GM12874 (cell line): ENCODE data around the gene STEEP1.

Experiments
- TF ChIP-seq, protein P1 (sequence below): IDR thresholded peaks from 2 replicates; pipeline ENCODE4 v1.5.1; 2011; ENCODE audit warnings: low read depth, mild to moderate bottlenecking, control low read depth, low read length, moderate library complexity; ENCODE audit not compliant: insufficient read depth

STEEP1 gene

DNA sequence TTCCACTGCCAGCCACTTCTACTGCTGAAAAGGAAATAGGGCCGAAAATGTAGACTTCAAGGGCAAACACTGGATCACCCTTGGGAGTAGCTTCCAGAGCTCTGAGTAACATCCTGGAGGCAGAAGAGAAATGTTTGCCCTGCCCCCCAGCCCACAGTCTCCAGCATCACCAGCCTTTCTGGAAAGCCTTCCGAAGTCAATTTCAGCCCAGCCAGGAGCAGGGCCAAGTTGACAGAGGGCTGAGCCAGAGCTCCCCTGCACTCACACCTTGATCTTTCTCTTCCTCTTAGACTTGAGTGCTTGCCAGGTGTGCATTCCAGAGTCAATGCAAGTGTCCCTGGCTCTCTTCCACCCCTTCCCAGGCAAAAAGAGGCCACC is 61.7 kb downstream of the STEEP1 start:
- TF ChIP-seq, protein P1, sequence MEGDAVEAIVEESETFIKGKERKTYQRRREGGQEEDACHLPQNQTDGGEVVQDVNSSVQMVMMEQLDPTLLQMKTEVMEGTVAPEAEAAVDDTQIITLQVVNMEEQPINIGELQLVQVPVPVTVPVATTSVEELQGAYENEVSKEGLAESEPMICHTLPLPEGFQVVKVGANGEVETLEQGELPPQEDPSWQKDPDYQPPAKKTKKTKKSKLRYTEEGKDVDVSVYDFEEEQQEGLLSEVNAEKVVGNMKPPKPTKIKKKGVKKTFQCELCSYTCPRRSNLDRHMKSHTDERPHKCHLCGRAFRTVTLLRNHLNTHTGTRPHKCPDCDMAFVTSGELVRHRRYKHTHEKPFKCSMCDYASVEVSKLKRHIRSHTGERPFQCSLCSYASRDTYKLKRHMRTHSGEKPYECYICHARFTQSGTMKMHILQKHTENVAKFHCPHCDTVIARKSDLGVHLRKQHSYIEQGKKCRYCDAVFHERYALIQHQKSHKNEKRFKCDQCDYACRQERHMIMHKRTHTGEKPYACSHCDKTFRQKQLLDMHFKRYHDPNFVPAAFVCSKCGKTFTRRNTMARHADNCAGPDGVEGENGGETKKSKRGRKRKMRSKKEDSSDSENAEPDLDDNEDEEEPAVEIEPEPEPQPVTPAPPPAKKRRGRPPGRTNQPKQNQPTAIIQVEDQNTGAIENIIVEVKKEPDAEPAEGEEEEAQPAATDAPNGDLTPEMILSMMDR, result no peak

DNA sequence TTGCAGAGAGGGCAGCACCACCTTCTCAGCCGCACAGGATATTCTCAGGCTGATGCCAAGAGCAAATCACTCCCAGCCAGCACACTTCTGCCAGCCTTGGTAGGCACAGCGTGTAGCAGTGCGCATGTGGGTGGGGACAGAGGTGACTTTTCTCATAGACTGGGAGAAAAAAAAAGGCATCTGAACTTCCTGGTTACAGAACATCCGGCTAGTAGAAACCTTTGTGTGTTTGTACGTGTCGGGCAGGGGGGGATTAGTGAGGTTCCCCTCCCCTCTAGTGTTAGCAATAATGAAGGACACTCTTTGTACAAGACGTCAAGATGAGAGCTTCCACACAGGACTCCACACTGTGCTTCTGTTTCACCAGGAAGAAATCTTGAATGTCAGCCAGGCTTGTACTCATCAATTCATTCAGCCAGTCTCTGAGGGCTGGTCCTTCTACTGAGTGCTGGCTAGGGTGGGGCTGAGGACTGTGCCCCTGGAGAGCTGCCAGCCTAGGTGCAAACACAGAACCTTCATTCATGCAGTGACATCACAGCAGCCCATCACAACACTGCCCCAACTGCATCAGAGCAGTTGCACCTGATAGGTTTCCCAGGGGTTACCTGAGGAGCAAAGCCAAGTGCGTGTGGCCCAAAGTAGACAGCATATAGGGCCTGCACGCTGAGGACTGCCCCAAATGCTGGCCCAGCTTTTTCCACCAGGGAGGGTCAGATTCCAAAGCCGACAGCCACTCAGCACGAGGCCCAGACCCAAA is 62.3 kb downstream of the STEEP1 start:
- TF ChIP-seq, protein P1, result no peak

DNA sequence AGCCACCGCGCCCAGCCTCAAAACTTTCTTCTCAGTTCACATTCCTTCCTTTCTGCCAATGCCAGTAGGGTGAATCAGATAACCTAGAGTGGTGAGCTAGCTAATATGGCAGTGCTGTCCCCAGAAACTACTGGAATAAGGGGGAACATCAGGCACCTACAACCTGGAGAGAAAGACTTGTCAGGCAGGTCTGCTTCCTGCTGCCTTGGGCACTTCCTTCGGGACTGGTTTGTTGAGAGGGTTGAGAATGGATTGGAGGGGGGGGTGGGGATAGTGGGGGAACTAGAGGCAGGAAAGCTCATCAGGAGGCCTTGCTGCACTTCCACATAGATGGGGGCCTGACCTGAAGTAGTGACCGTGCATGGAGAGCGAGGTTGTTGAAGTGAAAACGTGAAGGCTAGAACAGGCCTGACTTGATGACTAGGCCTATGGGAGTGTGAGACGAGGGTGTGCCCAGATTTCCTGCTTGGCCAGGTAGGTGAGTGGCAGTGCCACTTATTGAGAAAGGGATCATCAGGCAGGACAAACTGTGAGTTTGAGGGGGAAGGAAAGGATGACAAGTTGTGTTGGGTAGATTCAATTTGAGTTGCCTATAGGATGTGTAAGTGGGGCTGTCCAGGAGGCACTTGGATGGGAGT is 63.6 kb downstream of the STEEP1 start:
- TF ChIP-seq, protein P1, result no peak

DNA sequence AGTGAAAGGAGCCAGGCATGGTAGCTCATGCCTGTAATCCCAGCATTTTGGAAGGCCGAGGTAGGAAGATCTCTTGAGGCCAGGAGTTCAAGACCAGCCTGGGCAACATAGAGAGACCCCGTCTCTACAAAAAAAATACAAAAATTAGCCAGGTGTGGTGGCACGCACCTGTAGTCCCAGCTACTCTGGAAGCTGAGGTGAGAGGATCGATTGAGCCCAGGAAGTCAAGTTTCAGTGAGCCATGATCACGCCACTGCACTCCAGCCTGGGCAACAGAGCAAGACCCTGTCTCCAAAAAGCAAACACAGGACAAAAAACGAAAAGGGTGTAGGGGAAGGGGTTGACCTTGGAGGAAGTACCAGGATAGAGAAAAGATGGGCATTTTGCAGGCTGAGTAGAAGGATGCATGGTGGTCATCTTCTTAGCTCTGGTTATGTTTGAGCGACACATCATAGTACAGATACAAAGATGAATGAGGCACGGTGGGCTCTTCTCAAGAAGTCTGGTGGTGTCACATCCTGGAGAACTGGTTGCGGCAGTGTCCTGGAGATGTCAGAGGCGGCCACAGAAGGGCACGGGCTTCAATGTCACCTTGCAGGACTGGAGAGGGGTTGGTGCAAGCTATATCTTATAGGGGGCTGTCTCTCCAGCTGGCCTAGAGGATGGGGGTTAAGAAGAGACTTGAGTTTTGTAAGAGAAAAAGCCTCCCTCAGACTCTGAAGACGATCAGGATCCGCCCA is 65.0 kb downstream of the STEEP1 start:
- TF ChIP-seq, protein P1, result no peak

DNA sequence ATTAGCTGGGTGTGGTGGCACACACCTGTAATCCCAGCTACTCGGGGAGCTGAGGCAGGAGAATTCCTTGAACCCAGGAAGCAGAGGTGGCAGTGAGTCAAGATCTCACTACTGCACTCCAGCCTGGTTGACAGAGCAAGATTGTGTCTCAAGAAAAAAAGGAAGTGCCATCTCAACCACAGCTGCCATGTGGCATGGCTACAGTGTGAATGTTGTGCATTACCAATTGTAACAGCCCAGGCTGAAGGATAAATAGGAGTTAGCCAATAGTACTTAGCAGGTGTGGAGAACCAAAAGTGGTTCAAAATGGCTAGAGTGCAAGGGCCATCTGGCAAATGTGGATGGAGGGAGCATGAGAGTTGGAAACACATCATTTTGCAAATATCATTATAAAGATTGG is 68.0 kb downstream of the STEEP1 start:
- TF ChIP-seq, protein P1, result no peak

DNA sequence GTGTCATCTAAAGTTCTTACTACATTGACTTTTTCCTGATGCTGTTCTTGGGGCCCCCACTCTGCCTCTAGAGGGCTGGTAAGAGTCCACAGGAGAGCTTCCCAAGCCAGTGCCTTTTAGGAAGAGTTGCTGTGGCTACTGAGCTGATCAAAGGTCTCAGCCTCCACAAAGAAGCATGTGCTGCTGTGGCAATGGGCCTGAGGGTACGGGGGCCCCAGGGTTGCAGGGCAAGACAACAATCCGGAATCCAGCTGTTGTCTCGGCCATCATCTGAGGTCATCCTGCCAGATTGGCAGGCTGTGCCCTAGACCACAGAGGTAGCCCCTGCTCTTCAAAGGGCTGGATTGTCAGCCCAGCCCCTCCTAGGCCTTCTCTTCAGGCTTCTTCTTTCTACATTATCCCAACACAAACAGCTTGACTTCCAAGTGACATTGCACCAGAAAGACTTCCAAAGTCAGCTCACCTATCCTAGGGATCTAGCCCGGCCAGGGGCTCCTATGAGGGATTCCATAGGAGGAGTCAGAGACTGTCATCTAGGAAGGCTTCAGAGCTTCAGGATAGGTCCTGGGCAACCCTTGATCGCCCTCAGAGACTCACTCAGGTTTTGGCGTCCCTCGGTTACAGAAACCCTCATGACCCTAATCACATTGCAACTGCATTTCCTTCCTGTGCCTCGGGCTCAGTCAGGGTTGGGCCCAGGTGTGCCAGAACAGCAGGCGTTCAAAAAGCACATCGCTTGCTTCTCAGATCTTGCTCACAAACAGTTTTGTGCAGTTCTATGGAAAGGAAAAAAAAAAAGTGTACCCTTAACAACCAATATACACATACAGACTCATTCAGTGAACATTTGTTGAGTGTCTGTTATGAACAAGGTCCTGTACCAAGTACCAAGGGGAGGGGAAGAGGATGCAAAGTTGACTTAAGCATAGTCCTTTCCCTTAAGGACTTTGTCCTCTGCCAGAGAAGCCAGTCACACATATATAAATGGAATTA is 69.2 kb downstream of the STEEP1 start:
- TF ChIP-seq, protein P1, result no peak
